Subcutaneous adipose tissue (tissue), 4 donors: ENCODE measurements around the gene SCGN. TPM values are rescaled to one million over a fixed set of nuclear protein-coding genes. Genes with fewer than 3 reads are reported as not detected.

Source experiments
- CTCF ChIP-seq: fragments of 450-650 bp; IDR thresholded peaks from one replicate; pipeline ENCODE4 v1.5.1; 2016; ENCODE audit warnings: low read depth, mild to moderate bottlenecking, control low read depth, antibody characterized with exemption, moderate library complexity
- total RNA-seq, 4 donors: library from RNA; depleted of rRNA; stranded (reverse); fragments of >200 nt; gene quantifications; one replicate each; pipeline ENCODE4 v1.1.0, GENCODE V29; 2016

The SCGN gene
- total RNA-seq, 4 donors from 2014 or later = 0.85 to 26.6 (median 1.9) TPM

- no peak for TF ChIP-seq CTCF
Observed at GRCh38 chr6:25684565-25684964, 32.5 kb downstream of the SCGN start.

GRCh38 chr6:25685251-25685650 lies 33.2 kb downstream of the SCGN start:
- TF ChIP-seq CTCF = no peak

GRCh38 chr6:25685896-25686295 lies 33.9 kb downstream of the SCGN start:
- TF ChIP-seq CTCF = no peak

- no peak for TF ChIP-seq CTCF
Observed at GRCh38 chr6:25686856-25687255, 34.8 kb downstream of the SCGN start.

- no peak for TF ChIP-seq CTCF
Observed at GRCh38 chr6:25689966-25690365, 38.0 kb downstream of the SCGN start.

- no peak for TF ChIP-seq CTCF
Observed at GRCh38 chr6:25691894-25692293, 39.9 kb downstream of the SCGN start.

GRCh38 chr6:25692472-25692871 lies 40.5 kb downstream of the SCGN start:
- no peak for TF ChIP-seq CTCF
